Activated naive CD4-positive, alpha-beta T cell treated with anti-CD3 and anti-CD28 coated beads, Interleukin-2, amount 50 U/mL, for 24 hours (primary cell): ENCODE data around the gene SLC2A6.
A peak's percentile ranks its signal among the peaks of the same experiment; 100 is the strongest.

Experiments used
- H3K27ac Mint-ChIP-seq: one replicate; pipeline ENCODE4 v1.8.0; 2021; ENCODE audit warnings: mild to moderate bottlenecking, mixed read lengths
- H3K27me3 Mint-ChIP-seq: one replicate; pipeline ENCODE4 v1.8.0; 2021; ENCODE audit warnings: mixed read lengths
- H3K36me3 Mint-ChIP-seq: one replicate; pipeline ENCODE4 v1.8.0; 2021; ENCODE audit warnings: mixed read lengths
- H3K4me1 Mint-ChIP-seq: one replicate; pipeline ENCODE4 v1.8.0; 2021; ENCODE audit warnings: mixed read lengths
- H3K4me3 Mint-ChIP-seq: one replicate; pipeline ENCODE4 v1.8.0; 2021; ENCODE audit warnings: mild to moderate bottlenecking, mixed read lengths
- H3K9me3 Mint-ChIP-seq: one replicate; pipeline ENCODE4 v1.8.0; 2021; ENCODE audit warnings: mixed read lengths

Gene SLC2A6

GRCh38 chr9:133463864-133464615 is 14.9 kb downstream of the SLC2A6 start:
- H3K9me3 Mint-ChIP-seq = no peaks in the 10 kb centered on the region
- H3K36me3 Mint-ChIP-seq = no peaks in the 10 kb centered on the region
- H3K27ac Mint-ChIP-seq = no peak overlapping the region
- H3K4me3 Mint-ChIP-seq = no peak overlapping the region
- no peaks in the 10 kb centered on the region for H3K4me1 Mint-ChIP-seq
- H3K27me3 Mint-ChIP-seq = no peaks in the 10 kb centered on the region

GRCh38 chr9:133463234-133463863 is 15.6 kb downstream of the SLC2A6 start:
- no peaks in the 10 kb centered on the region for H3K9me3 Mint-ChIP-seq
- H3K4me1 Mint-ChIP-seq = no peaks in the 10 kb centered on the region
- H3K36me3 Mint-ChIP-seq = no peaks in the 10 kb centered on the region
- no peaks in the 10 kb centered on the region for H3K27me3 Mint-ChIP-seq
- H3K27ac Mint-ChIP-seq = no peak overlapping the region
- H3K4me3 Mint-ChIP-seq = no peak overlapping the region

DNA sequence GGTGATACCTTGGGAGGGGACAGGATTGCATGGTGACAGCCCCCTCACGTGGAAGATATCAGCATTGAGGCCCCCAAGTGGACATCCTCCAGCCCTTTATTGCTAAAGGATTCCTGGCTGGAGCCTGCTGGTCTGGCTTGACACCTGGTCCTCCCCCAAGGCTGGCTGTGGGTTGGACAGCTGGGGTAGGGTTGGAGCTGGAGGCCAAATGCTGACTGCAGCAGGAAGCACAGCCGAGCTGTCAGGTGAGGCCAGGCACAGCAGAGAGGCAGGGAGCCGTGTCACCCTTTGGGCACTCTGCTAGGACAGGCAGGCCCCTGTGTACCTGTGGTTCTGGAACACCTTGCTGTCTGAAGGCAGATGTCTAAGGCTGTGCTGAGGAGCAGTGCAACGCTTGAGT is 16.9 kb downstream of the SLC2A6 start:
- H3K27ac Mint-ChIP-seq = no peak overlapping the region

DNA sequence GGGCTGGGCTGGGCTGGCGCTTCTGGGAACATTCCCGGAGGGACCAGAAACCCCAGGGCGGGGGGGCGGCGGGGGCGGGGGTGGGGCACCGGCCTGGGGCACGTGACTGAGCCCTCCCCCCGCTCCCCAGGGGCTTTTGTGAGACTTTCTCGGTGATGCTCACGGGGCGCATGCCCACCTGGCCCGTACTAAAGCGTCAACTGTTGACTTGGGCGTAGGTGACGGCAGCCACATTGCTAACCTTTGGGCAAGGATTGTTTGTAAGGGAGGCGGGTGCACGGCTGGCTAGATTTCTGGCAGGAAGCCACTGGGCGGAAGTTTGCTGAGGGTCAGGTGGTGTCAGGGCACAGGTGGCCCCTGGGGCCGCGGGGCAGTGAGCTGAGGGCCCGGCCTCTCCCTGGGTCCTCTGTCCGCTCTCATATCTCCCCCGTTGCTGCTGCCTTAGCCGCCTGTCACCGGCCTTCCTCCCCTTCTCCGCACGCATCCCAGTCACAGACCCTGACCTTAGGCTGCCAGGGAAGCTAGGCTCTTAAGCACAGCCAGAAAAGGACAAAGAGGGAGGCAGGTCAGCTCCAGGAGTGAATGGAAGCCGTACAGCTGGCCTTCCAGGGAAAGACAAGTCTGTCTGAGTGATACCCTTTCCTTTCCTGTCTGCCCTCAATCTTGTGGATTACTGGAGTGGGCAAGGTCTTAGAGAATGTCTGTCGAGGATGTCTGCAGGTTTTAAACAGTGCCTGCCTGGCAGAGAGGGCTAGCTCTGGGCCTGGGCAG is 18.3 kb downstream of the SLC2A6 start:
- no peaks in the 10 kb centered on the region for H3K36me3 Mint-ChIP-seq
- peak overlapping the region; percentile 71 for H3K4me3 Mint-ChIP-seq
- no peaks in the 10 kb centered on the region for H3K4me1 Mint-ChIP-seq
- H3K27me3 Mint-ChIP-seq = no peaks in the 10 kb centered on the region
- H3K27ac Mint-ChIP-seq = peak overlapping the region; percentile 72
- no peaks in the 10 kb centered on the region for H3K9me3 Mint-ChIP-seq

More for the DNA sequence above, 16.9 kb downstream of the SLC2A6 start:
- Mint-ChIP-seq H3K4me3 (no peak overlapping the region), H3K9me3 (no peaks in the 10 kb centered on the region), H3K27me3 (no peaks in the 10 kb centered on the region), H3K36me3 (no peaks in the 10 kb centered on the region), H3K4me1 (no peaks in the 10 kb centered on the region)

DNA sequence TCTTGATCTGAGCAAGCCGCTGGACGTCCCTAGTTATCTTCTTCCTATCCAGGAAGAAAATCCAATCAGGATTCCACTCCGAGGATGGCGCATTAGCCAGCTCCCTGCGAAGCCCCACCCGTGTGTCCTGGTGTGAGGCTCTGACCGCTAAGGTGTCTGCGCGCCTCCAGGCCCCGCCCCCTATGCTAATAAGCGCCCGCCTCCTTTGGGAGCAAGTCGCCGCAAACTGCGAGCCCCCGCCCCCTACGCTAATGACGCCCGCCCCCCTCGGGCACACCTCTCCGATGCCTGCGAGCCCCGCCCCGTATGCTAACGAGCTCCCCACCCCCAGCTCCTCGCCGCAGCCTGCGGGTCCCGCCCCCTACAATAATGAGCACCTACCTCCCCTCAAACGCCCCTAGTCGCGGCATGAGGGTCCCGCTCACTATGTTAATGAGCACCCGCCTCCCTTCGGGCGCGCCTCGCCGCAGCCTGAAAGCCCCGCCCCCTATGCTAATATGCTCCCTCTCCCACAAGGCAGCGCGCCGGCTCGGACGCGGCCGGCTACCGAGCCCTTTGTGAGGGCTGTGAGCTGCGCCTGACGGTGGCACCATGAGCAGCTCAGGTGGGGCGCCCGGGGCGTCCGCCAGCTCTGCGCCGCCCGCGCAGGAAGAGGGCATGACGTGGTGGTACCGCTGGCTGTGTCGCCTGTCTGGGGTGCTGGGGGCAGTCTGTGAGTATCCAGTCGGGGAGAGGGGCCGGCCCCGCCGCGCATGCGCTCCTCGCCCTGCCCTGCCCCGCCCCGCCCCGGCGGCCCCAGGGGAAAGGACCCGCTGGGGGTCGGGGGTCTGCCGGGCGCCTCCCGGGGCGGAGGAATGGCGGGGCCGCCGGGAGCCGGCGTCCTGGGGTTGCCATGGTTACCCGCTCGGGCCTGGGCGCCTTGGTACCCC is 19.2 kb downstream of the SLC2A6 start, which contains the start of gene CACFD1:
CACFD1 (plus strand) TSS at position 503 of the 929 bp plus-strand sequence; CDS start at position 592, 89 bp downstream.
- Mint-ChIP-seq H3K27ac (peak within 1 kb of the TSS; percentile 72), H3K27me3 (no peaks in the 10 kb centered on the region), H3K36me3 (no peaks in the 10 kb centered on the region), H3K4me1 (no peaks in the 10 kb centered on the region), H3K4me3 (peak within 1 kb of the TSS; percentile 88), H3K9me3 (no peaks in the 10 kb centered on the region)

DNA sequence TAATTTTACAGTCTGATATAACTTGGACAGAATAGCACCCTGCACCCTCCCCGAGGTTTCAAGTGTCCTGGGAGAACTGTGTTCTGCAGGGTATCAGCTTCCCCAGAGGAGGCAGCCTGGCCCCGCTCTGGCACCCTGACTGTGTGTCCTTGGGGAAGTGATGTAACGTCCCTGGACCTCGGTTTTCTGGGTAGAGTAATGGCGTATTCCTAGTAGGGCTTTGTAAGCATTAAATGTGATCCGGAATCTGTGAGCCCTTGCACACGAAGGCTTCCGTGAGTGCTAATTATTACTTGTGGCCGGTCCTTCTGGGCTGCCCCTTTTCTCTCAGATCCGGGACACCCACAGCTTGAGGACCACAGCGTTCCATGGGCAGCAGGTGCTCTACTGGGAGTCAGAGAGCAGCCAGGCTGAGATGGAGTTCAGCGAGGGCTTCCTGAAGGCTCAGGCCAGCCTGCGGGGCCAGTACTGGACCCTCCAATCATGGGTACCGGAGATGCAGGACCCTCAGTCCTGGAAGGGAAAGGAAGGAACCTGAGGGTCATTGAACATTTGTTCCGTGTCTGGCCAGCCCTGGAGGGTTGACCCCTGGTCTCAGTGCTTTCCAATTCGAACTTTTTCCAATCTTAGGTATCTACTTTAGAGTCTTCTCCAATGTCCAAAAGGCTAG is 20.1 kb downstream of the SLC2A6 start:
- peak overlapping the region; percentile 88 for H3K4me3 Mint-ChIP-seq
- H3K27ac Mint-ChIP-seq = no peak overlapping the region

GRCh38 chr9:133457748-133458147 is 21.2 kb downstream of the SLC2A6 start:
- Mint-ChIP-seq H3K36me3 (no peaks in the 10 kb centered on the region), H3K9me3 (no peaks in the 10 kb centered on the region), H3K27ac (no peak overlapping the region), H3K4me1 (no peaks in the 10 kb centered on the region), H3K4me3 (no peak overlapping the region), H3K27me3 (no peaks in the 10 kb centered on the region)

More for the DNA sequence above, 20.1 kb downstream of the SLC2A6 start:
- Mint-ChIP-seq H3K36me3 (no peaks in the 10 kb centered on the region), H3K4me1 (no peaks in the 10 kb centered on the region), H3K9me3 (no peaks in the 10 kb centered on the region), H3K27me3 (no peaks in the 10 kb centered on the region)

- Mint-ChIP-seq H3K9me3 (no peaks in the 10 kb centered on the region), H3K4me1 (no peaks in the 10 kb centered on the region), H3K27ac (no peak overlapping the region), H3K36me3 (no peaks in the 10 kb centered on the region), H3K27me3 (no peaks in the 10 kb centered on the region), H3K4me3 (no peak overlapping the region)
These were observed 21.7 kb downstream of the SLC2A6 start for GRCh38 chr9:133457233-133457632.

GRCh38 chr9:133456409-133456808 is 22.5 kb downstream of the SLC2A6 start:
- Mint-ChIP-seq H3K27ac (no peak overlapping the region), H3K9me3 (no peaks in the 10 kb centered on the region), H3K27me3 (no peaks in the 10 kb centered on the region), H3K4me3 (no peak overlapping the region), H3K36me3 (no peaks in the 10 kb centered on the region), H3K4me1 (no peaks in the 10 kb centered on the region)

- Mint-ChIP-seq H3K27me3 (no peaks in the 10 kb centered on the region), H3K36me3 (no peaks in the 10 kb centered on the region), H3K4me3 (no peak overlapping the region), H3K4me1 (no peaks in the 10 kb centered on the region), H3K27ac (no peak overlapping the region), H3K9me3 (no peaks in the 10 kb centered on the region)
These were observed 23.0 kb downstream of the SLC2A6 start for GRCh38 chr9:133455936-133456335.

GRCh38 chr9:133454943-133455673 is 23.8 kb downstream of the SLC2A6 start:
- H3K27ac Mint-ChIP-seq = no peak overlapping the region
- H3K36me3 Mint-ChIP-seq = no peaks in the 10 kb centered on the region
- no peak overlapping the region for H3K4me3 Mint-ChIP-seq
- H3K4me1 Mint-ChIP-seq = no peaks in the 10 kb centered on the region
- H3K9me3 Mint-ChIP-seq = no peaks in the 10 kb centered on the region
- H3K27me3 Mint-ChIP-seq = no peaks in the 10 kb centered on the region

DNA sequence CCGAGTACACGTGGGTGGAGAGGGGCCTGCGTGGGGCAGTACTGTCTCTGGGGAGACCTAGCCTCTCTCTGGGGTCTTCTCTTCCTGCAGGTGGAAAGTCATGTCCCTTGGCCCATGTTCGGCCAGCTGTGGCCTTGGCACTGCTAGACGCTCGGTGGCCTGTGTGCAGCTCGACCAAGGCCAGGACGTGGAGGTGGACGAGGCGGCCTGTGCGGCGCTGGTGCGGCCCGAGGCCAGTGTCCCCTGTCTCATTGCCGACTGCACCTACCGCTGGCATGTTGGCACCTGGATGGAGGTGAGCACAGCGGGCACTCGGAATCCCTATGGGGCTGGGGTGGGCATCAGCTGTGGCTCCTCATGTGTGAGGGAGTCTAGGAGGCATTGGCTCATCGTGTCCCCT is 24.6 kb downstream of the SLC2A6 start:
- H3K27me3 Mint-ChIP-seq = no peaks in the 10 kb centered on the region
- H3K9me3 Mint-ChIP-seq = no peaks in the 10 kb centered on the region
- H3K36me3 Mint-ChIP-seq = no peaks in the 10 kb centered on the region
- no peaks in the 10 kb centered on the region for H3K4me1 Mint-ChIP-seq
- H3K27ac Mint-ChIP-seq = no peak overlapping the region
- no peak overlapping the region for H3K4me3 Mint-ChIP-seq

DNA sequence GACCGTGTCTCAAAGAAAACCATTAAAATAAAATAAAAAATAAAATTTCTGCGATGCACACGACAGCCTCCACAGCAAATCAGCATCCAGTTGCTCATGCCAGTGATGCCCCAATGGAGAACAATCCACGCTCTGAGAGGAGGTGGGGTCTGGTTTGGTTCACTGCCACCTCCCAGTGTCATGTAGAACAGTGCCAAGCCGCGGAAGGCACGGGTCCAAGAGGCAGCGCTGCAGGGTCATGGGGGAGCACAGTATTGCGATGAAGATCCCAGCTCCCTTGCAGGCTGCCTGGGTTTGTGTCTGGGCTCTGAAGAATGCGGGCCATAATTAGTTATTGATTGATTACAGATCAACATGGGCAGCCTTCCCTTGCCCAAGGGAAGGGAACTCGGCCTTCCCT is 25.2 kb downstream of the SLC2A6 start:
- Mint-ChIP-seq H3K4me1 (no peaks in the 10 kb centered on the region), H3K4me3 (no peak overlapping the region), H3K9me3 (no peaks in the 10 kb centered on the region), H3K27ac (no peak overlapping the region), H3K27me3 (no peaks in the 10 kb centered on the region), H3K36me3 (no peaks in the 10 kb centered on the region)

DNA sequence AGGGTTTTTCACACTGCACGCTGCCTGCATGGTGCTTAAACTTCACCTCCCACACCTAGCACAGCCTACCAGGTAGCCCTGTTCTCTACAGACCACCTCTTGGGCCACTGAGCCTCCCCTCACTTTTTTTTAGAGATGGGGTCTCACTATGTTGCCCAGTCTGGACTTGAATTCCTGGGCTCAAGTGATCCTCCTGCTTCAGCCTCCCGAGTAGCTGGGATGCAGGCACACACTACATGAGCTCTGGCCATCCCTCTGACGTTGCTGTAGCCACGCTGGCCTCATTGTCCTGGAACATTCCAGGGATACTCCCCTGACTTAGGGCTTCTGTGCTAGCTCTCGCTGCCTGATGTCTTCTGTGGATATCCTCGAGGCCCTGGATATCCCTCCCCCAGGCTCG is 26.3 kb downstream of the SLC2A6 start:
- H3K27me3 Mint-ChIP-seq = no peaks in the 10 kb centered on the region
- H3K36me3 Mint-ChIP-seq = no peaks in the 10 kb centered on the region
- H3K4me3 Mint-ChIP-seq = no peak overlapping the region
- no peak overlapping the region for H3K27ac Mint-ChIP-seq
- H3K4me1 Mint-ChIP-seq = no peaks in the 10 kb centered on the region
- no peaks in the 10 kb centered on the region for H3K9me3 Mint-ChIP-seq
